Measurements from ENCODE around the gene TBKBP1. TPM values are rescaled to one million over a fixed set of nuclear protein-coding genes. Genes with fewer than 3 reads are reported as not detected.

TBKBP1 gene
- total and polyA plus RNA-seq, 4 donors = 0.25 to 2.0 (median 1.5) TPM

GRCh38 chr17:47703191-47703591 is 9.2 kb downstream of the TBKBP1 start (continued):
- TF ChIP-seq REST (IDR thresholded peaks at IDR 0.05) = no peak
- no peak for TF ChIP-seq GABPA (IDR thresholded peaks at IDR 0.05 in 1 of 2, conservative IDR thresholded peaks at IDR 0.05 in 1 of 2)
- TF ChIP-seq RXRA (IDR thresholded peaks at IDR 0.05) = no peak
- no peak for TF ChIP-seq MAX (IDR thresholded peaks at IDR 0.05)

GRCh38 chr17:47703671-47704070 is 9.7 kb downstream of the TBKBP1 start:
- H3K36me3 ChIP-seq (ENCODE audit: control insufficient read depth in 4 of 4, insufficient read depth in 3 of 4, low read depth in 1 of 4, low read length in 3 of 4) = no peaks in the 10 kb centered on the region

More at GRCh38 chr17:47703671-47704070, 9.7 kb downstream of the TBKBP1 start:
- Histone ChIP-seq H3K9me3 (ENCODE audit: control insufficient read depth in 4 of 4, low read length in 3 of 4) (no peaks in the 10 kb centered on the region), H3K4me3 (ENCODE audit: low read depth in 1 of 3, low read length in 3 of 3) (no peak overlapping the region), H3K27me3 (ENCODE audit: control insufficient read depth in 4 of 4, insufficient read depth in 4 of 4, low read length in 3 of 4) (no peaks in the 10 kb centered on the region), H3K9ac (ENCODE audit: low read depth in 1 of 2, low read length in 2 of 2) (no peak overlapping the region), H3K4me1 (ENCODE audit: control insufficient read depth in 4 of 4, insufficient read depth in 4 of 4, low read length in 3 of 4) (no peaks in the 10 kb centered on the region), H3K27ac (ENCODE audit: low read depth in 1 of 2, low read length in 2 of 2) (no peak overlapping the region)
- TF ChIP-seq TAF1 (conservative IDR thresholded peaks at IDR 0.05) = no peak
- no peak for TF ChIP-seq JUND (IDR thresholded peaks at IDR 0.05)
- TF ChIP-seq CTCF (IDR thresholded peaks at IDR 0.05; ENCODE audit: low read depth, low read length, missing input control) = no peak
- TF ChIP-seq FOXA2 (IDR thresholded peaks at IDR 0.05) = no peak
- TF ChIP-seq REST (IDR thresholded peaks at IDR 0.05) = no peak
- no peak for TF ChIP-seq ATF3 (IDR thresholded peaks at IDR 0.05)
- TF ChIP-seq HNF4A (conservative IDR thresholded peaks at IDR 0.05) = no peak
- TF ChIP-seq EGR1 (IDR thresholded peaks at IDR 0.05; ENCODE audit: low read depth in 2 of 2) = no peak
- no peak for TF ChIP-seq FOXA1 (IDR thresholded peaks at IDR 0.05)
- TF ChIP-seq MAX (IDR thresholded peaks at IDR 0.05) = no peak
- TF ChIP-seq RXRA (IDR thresholded peaks at IDR 0.05) = no peak
- no peak for TF ChIP-seq YY1 (IDR thresholded peaks at IDR 0.05)
- no peak for TF ChIP-seq SP1 (IDR thresholded peaks at IDR 0.05)
- TF ChIP-seq GABPA (IDR thresholded peaks at IDR 0.05 in 1 of 2, conservative IDR thresholded peaks at IDR 0.05 in 1 of 2) = no peak
- TF ChIP-seq HNF4G (IDR thresholded peaks at IDR 0.05) = no peak
- no peak for TF ChIP-seq ZBTB33 (IDR thresholded peaks at IDR 0.05)
- TF ChIP-seq NR2F2 (IDR thresholded peaks at IDR 0.05) = no peak
- TF ChIP-seq RAD21 (IDR thresholded peaks at IDR 0.05) = no peak
- WGBS = 92% methylated on average over 5 of the region's 5 CpGs
- DNase-seq (ENCODE audit: low spot score) = no peak
